ENCODE measurements around the gene NEDD9.

- TF ChIP-seq CTCF (conservative IDR thresholded peaks at IDR 0.05; ENCODE audit: low read length) (no peak), EZH2phosphoT487 (IDR thresholded peaks at IDR 0.05; ENCODE audit: borderline replicate concordance) (no peak)
Observed at GRCh38 chr6:11208854-11209253, 23.6 kb downstream of the NEDD9 start.
